Thyroid gland (tissue), 4 donors: ENCODE measurements around the gene ZNHIT1.

ENCODE experiments used
- CTCF ChIP-seq, 6 experiments: fragments of 200-600 bp in 3 of 6; fragments of 450-650 bp in 3 of 6; sonication (generic) in 3 of 6; IDR thresholded peaks; one replicate each; pipeline ENCODE4 v1.5.1; 2016 to 2019; ENCODE audit warnings: antibody characterized with exemption in 6 of 6, mild to moderate bottlenecking in 2 of 6, inconsistent platforms in 1 of 6, moderate library complexity in 1 of 6
- POLR2A ChIP-seq, 2 donors: fragments of 450-650 bp; IDR thresholded peaks; one replicate each; pipeline ENCODE4 v1.6.1; 2017; ENCODE audit warnings: antibody characterized with exemption in 2 of 2, mild to moderate bottlenecking in 2 of 2, moderate library complexity in 1 of 2

- no peak for TF ChIP-seq CTCF (IDR thresholded peaks at IDR 0.05)
- no peak for TF ChIP-seq POLR2A (IDR thresholded peaks at IDR 0.05)
Observed at GRCh38 chr7:101238226-101239182, 20.5 kb downstream of the ZNHIT1 start.
